Neural cell (in vitro differentiated cells): ENCODE data around the gene KMT2D.

Source experiments
- EP300 ChIP-seq: fragments of 450-650 bp; conservative IDR thresholded peaks from 2 replicates; pipeline ENCODE4 v1.6.1; 2014; ENCODE audit warnings: antibody characterized with exemption, mild to moderate bottlenecking, moderate library complexity; ENCODE audit not compliant: poor library complexity, severe bottlenecking
- EZH2 ChIP-seq: fragments of 200-600, 300-800 bp; shearing (Covaris generic), sonication (generic); IDR thresholded peaks from 2 replicates; pipeline ENCODE4 v1.6.1; 2014; ENCODE audit warnings: antibody characterized with exemption, low read length, borderline replicate concordance, mild to moderate bottlenecking; ENCODE audit not compliant: insufficient read depth, poor library complexity, severe bottlenecking
- MXI1 ChIP-seq: fragments of 450-650 bp; conservative IDR thresholded peaks from 2 replicates; pipeline ENCODE4 v1.6.1; 2014; ENCODE audit warnings: antibody characterized with exemption, mild to moderate bottlenecking; ENCODE audit not compliant: poor library complexity, severe bottlenecking
- POLR2AphosphoS5 ChIP-seq: IDR thresholded peaks from 2 replicates; pipeline ENCODE4 v1.6.1; 2012
- RAD21 ChIP-seq: fragments of 450-650 bp; conservative IDR thresholded peaks from 2 replicates; pipeline ENCODE4 v1.6.1; 2014; ENCODE audit warnings: antibody characterized with exemption, mild to moderate bottlenecking, moderate library complexity
- SMC3 ChIP-seq: fragments of 450-650 bp; conservative IDR thresholded peaks from 2 replicates; pipeline ENCODE4 v1.6.1; 2014; ENCODE audit warnings: antibody characterized with exemption, mild to moderate bottlenecking, moderate library complexity; ENCODE audit not compliant: poor library complexity
- TAF1 ChIP-seq: IDR thresholded peaks from 2 replicates; pipeline ENCODE4 v1.6.1; 2012; ENCODE audit warnings: low read depth
- TF ChIP-seq, protein P1 (sequence below): fragments of 450-650 bp; IDR thresholded peaks from 2 replicates; pipeline ENCODE4 v1.5.1; 2014; ENCODE audit warnings: antibody characterized with exemption, mild to moderate bottlenecking, moderate library complexity; ENCODE audit not compliant: poor library complexity, severe bottlenecking
- TF ChIP-seq, protein P2 (sequence below): IDR thresholded peaks from 2 replicates; pipeline ENCODE4 v1.6.1; 2012; ENCODE audit warnings: borderline replicate concordance

GRCh38 chr12:49019120-49019430 is 41.5 kb downstream of the KMT2D start:
- TF ChIP-seq EZH2 (no peak), POLR2AphosphoS5 (no peak), TAF1 (no peak), EP300 (no peak), RAD21 (no peak), SMC3 (no peak), MXI1 (no peak)
- TF ChIP-seq, protein P1, sequence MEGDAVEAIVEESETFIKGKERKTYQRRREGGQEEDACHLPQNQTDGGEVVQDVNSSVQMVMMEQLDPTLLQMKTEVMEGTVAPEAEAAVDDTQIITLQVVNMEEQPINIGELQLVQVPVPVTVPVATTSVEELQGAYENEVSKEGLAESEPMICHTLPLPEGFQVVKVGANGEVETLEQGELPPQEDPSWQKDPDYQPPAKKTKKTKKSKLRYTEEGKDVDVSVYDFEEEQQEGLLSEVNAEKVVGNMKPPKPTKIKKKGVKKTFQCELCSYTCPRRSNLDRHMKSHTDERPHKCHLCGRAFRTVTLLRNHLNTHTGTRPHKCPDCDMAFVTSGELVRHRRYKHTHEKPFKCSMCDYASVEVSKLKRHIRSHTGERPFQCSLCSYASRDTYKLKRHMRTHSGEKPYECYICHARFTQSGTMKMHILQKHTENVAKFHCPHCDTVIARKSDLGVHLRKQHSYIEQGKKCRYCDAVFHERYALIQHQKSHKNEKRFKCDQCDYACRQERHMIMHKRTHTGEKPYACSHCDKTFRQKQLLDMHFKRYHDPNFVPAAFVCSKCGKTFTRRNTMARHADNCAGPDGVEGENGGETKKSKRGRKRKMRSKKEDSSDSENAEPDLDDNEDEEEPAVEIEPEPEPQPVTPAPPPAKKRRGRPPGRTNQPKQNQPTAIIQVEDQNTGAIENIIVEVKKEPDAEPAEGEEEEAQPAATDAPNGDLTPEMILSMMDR, result no peak
- TF ChIP-seq, protein P2, sequence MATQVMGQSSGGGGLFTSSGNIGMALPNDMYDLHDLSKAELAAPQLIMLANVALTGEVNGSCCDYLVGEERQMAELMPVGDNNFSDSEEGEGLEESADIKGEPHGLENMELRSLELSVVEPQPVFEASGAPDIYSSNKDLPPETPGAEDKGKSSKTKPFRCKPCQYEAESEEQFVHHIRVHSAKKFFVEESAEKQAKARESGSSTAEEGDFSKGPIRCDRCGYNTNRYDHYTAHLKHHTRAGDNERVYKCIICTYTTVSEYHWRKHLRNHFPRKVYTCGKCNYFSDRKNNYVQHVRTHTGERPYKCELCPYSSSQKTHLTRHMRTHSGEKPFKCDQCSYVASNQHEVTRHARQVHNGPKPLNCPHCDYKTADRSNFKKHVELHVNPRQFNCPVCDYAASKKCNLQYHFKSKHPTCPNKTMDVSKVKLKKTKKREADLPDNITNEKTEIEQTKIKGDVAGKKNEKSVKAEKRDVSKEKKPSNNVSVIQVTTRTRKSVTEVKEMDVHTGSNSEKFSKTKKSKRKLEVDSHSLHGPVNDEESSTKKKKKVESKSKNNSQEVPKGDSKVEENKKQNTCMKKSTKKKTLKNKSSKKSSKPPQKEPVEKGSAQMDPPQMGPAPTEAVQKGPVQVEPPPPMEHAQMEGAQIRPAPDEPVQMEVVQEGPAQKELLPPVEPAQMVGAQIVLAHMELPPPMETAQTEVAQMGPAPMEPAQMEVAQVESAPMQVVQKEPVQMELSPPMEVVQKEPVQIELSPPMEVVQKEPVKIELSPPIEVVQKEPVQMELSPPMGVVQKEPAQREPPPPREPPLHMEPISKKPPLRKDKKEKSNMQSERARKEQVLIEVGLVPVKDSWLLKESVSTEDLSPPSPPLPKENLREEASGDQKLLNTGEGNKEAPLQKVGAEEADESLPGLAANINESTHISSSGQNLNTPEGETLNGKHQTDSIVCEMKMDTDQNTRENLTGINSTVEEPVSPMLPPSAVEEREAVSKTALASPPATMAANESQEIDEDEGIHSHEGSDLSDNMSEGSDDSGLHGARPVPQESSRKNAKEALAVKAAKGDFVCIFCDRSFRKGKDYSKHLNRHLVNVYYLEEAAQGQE, result no peak
